ENCODE measurements around the gene CNTRL. TPM values are rescaled to one million over a fixed set of nuclear protein-coding genes. Genes with fewer than 3 reads are reported as not detected.

The CNTRL gene
- total RNA-seq, 1 experiment from 2014 or later, result 13.4 TPM

DNA sequence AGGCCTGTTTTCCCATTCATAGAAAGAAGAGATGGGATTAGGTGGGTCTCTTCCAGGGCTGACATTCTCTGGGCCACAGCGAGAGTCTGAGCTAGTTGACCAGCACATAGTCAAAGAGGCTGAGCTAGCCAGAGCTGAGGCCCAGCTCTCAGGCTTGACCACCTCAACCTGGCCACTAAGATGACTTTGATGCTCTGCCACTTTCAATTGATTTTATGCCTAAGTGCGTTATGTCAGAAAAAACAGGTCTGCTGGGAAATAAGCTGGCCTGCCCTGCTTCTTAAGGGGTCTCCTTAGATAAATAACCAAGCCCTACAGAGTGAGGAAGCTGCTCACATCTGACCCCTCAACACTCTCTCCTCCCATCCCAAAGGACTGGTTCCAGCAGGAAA is 146.9 kb downstream of the CNTRL start:
- H3K27me3 ChIP-seq (ENCODE audit: insufficient read depth, low read length), result no peaks in the 10 kb centered on the region
- H3K9me3 ChIP-seq (ENCODE audit: control insufficient read depth in 1 of 2, insufficient read depth in 1 of 2, low read depth in 1 of 2, low read length in 2 of 2), result no peaks in the 10 kb centered on the region
- no TSS peak for BruUV-seq (replicated peaks)
- no peak for TF ChIP-seq ZFX (IDR thresholded peaks at IDR 0.05)
- TF ChIP-seq, protein P1, sequence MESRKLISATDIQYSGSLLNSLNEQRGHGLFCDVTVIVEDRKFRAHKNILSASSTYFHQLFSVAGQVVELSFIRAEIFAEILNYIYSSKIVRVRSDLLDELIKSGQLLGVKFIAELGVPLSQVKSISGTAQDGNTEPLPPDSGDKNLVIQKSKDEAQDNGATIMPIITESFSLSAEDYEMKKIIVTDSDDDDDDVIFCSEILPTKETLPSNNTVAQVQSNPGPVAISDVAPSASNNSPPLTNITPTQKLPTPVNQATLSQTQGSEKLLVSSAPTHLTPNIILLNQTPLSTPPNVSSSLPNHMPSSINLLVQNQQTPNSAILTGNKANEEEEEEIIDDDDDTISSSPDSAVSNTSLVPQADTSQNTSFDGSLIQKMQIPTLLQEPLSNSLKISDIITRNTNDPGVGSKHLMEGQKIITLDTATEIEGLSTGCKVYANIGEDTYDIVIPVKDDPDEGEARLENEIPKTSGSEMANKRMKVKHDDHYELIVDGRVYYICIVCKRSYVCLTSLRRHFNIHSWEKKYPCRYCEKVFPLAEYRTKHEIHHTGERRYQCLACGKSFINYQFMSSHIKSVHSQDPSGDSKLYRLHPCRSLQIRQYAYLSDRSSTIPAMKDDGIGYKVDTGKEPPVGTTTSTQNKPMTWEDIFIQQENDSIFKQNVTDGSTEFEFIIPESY (IDR thresholded peaks at IDR 0.05; ENCODE audit: extremely low read depth, insufficient replicate concordance, low read length), result no peak
- POLR2A ChIA-PET, result no interaction called here
- ATAC-seq (no peak), DNase-seq (ENCODE audit: low read depth, low spot score) (no peak)
- no peaks in the 10 kb centered on the region for H3K9me2 ChIP-seq (ENCODE audit: insufficient read depth)
- no peak overlapping the region for H2AFZ ChIP-seq (ENCODE audit: low read depth, low read length, poor library complexity, severe bottlenecking)
- no peaks in the 10 kb centered on the region for H3K36me3 ChIP-seq (ENCODE audit: control insufficient read depth in 1 of 2, insufficient read depth in 2 of 2, low read length in 2 of 2)
- CTCF ChIA-PET, result no interaction called here
- intact Hi-C loops (cut with micrococcal nuclease), result no loop called here
- H3K4me2 ChIP-seq (ENCODE audit: low read length), result no peak overlapping the region
- peaks cover 0 to 14% of the 10 kb centered on the region in 2 experiments; a peak in 2 of 4 replicates for H3K4me1 ChIP-seq (ENCODE audit: control insufficient read depth in 1 of 2, insufficient read depth in 2 of 2, low read length in 2 of 2)
- H3K27ac ChIP-seq (ENCODE audit: low read depth, low read length), result no peak overlapping the region
- no peak overlapping the region for H3K4me3 ChIP-seq (replicated peaks in 1 of 2; ENCODE audit: low read depth in 1 of 2, low read length in 2 of 2)
- RAD21 ChIA-PET (ENCODE audit: low non-redundant PET in 1 of 2, low total read pairs in 2 of 2, uncharacterized antibody in 2 of 2, unreplicated experiment in 2 of 2), result no interaction called here
- no peak overlapping the region for H3K9ac ChIP-seq (ENCODE audit: low read length)
- H3K79me2 ChIP-seq (ENCODE audit: insufficient read depth, low read length), result no peaks in the 10 kb centered on the region
- no peaks in the 10 kb centered on the region for H4K20me1 ChIP-seq (ENCODE audit: insufficient read depth)

DNA sequence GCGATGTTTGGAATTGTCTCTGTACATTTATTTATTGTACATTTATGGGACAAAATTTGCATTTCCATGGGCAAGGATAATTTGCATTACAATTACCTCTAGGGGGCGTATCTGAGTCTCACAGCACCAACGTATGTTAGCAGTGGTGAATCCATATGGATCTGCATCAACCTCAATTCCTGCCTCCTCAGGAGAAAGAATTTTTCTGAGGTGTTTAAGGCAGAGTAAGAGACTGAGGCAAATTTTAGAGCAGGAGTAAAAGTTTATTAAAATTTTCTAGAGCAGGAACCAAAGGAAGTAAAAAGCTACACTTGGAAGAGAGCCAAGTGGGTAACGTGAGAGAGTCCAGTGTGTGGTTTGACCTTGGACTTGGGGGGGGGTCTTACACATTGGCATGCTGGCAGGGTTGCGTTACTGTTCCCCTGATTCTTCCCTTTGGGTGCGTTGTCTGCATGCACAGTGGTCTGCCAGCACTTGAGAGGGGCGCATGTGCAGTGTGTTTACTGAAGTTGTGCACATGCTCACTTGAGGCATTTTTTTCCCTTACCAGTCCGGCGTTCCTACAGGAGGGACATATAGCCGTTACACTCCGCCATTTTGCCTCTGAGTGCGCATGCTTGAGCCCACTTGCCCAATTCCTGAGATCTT is 147.9 kb downstream of the CNTRL start:
- no peak overlapping the region for H3K27ac ChIP-seq (ENCODE audit: low read depth, low read length)
- peak; percentile 54 for DNase-seq (ENCODE audit: low read depth, low spot score)
- no peaks in the 10 kb centered on the region for H4K20me1 ChIP-seq (ENCODE audit: insufficient read depth)
- ChIA-PET CTCF (interaction anchor here (0.6 to 1.3 kb wide), 6 partner anchors 9 to 177 kb away, joined by 3 to 6 read pairs (median 4); no protein-coding TSS in a partner anchor), RAD21 (ENCODE audit: low non-redundant PET in 1 of 2, low total read pairs in 2 of 2, uncharacterized antibody in 2 of 2, unreplicated experiment in 2 of 2) (no interaction called here), POLR2A (no interaction called here)
- intact Hi-C loops (cut with micrococcal nuclease), result no loop called here
- peak; percentile 83 for ATAC-seq
- no peak overlapping the region for H3K4me3 ChIP-seq (replicated peaks in 1 of 2; ENCODE audit: low read depth in 1 of 2, low read length in 2 of 2)
- BruUV-seq (replicated peaks), result no TSS peak
- peak overlapping the region; percentile 24 for H2AFZ ChIP-seq (ENCODE audit: low read depth, low read length, poor library complexity, severe bottlenecking)
- no peaks in the 10 kb centered on the region for H3K9me3 ChIP-seq (ENCODE audit: control insufficient read depth in 1 of 2, insufficient read depth in 1 of 2, low read depth in 1 of 2, low read length in 2 of 2)
- TF ChIP-seq, protein P2, sequence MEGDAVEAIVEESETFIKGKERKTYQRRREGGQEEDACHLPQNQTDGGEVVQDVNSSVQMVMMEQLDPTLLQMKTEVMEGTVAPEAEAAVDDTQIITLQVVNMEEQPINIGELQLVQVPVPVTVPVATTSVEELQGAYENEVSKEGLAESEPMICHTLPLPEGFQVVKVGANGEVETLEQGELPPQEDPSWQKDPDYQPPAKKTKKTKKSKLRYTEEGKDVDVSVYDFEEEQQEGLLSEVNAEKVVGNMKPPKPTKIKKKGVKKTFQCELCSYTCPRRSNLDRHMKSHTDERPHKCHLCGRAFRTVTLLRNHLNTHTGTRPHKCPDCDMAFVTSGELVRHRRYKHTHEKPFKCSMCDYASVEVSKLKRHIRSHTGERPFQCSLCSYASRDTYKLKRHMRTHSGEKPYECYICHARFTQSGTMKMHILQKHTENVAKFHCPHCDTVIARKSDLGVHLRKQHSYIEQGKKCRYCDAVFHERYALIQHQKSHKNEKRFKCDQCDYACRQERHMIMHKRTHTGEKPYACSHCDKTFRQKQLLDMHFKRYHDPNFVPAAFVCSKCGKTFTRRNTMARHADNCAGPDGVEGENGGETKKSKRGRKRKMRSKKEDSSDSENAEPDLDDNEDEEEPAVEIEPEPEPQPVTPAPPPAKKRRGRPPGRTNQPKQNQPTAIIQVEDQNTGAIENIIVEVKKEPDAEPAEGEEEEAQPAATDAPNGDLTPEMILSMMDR (IDR thresholded peaks at IDR 0.05 in 2 of 3, conservative IDR thresholded peaks at IDR 0.05 in 1 of 3; ENCODE audit: borderline replicate concordance in 1 of 3, insufficient read depth in 1 of 3, low read depth in 2 of 3, low read length in 2 of 3), result peak; percentile 65 to 93 (median 76); a peak in 5 of 6 replicates
- no peak for TF ChIP-seq EZH2phosphoT487 (IDR thresholded peaks at IDR 0.05; ENCODE audit: borderline replicate concordance)
- TF ChIP-seq, protein P3, sequence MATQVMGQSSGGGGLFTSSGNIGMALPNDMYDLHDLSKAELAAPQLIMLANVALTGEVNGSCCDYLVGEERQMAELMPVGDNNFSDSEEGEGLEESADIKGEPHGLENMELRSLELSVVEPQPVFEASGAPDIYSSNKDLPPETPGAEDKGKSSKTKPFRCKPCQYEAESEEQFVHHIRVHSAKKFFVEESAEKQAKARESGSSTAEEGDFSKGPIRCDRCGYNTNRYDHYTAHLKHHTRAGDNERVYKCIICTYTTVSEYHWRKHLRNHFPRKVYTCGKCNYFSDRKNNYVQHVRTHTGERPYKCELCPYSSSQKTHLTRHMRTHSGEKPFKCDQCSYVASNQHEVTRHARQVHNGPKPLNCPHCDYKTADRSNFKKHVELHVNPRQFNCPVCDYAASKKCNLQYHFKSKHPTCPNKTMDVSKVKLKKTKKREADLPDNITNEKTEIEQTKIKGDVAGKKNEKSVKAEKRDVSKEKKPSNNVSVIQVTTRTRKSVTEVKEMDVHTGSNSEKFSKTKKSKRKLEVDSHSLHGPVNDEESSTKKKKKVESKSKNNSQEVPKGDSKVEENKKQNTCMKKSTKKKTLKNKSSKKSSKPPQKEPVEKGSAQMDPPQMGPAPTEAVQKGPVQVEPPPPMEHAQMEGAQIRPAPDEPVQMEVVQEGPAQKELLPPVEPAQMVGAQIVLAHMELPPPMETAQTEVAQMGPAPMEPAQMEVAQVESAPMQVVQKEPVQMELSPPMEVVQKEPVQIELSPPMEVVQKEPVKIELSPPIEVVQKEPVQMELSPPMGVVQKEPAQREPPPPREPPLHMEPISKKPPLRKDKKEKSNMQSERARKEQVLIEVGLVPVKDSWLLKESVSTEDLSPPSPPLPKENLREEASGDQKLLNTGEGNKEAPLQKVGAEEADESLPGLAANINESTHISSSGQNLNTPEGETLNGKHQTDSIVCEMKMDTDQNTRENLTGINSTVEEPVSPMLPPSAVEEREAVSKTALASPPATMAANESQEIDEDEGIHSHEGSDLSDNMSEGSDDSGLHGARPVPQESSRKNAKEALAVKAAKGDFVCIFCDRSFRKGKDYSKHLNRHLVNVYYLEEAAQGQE (IDR thresholded peaks at IDR 0.05; ENCODE audit: low read depth), result no peak
- TF ChIP-seq RAD21 (IDR thresholded peaks at IDR 0.05; ENCODE audit: low read depth), result peak; percentile 74
- TF ChIP-seq CEBPB (IDR thresholded peaks at IDR 0.05; ENCODE audit: low read depth), result 0 out of 2 replicates have a peak, but pooled peaks have one; percentile 7
- TF ChIP-seq YY1 (IDR thresholded peaks at IDR 0.05; ENCODE audit: extremely low read depth, insufficient replicate concordance, low read depth, low read length), result peak; percentile 19
- H3K79me2 ChIP-seq (ENCODE audit: insufficient read depth, low read length), result no peaks in the 10 kb centered on the region
- H3K9me2 ChIP-seq (ENCODE audit: insufficient read depth), result no peaks in the 10 kb centered on the region
- H3K4me1 ChIP-seq (ENCODE audit: control insufficient read depth in 1 of 2, insufficient read depth in 2 of 2, low read length in 2 of 2), result peaks cover 0 to 14% of the 10 kb centered on the region in 2 experiments; a peak in 2 of 4 replicates
- H3K36me3 ChIP-seq (ENCODE audit: control insufficient read depth in 1 of 2, insufficient read depth in 2 of 2, low read length in 2 of 2), result no peaks in the 10 kb centered on the region
- H3K27me3 ChIP-seq (ENCODE audit: insufficient read depth, low read length), result no peaks in the 10 kb centered on the region
- no peak overlapping the region for H3K9ac ChIP-seq (ENCODE audit: low read length)
- H3K4me2 ChIP-seq (ENCODE audit: low read length), result peak overlapping the region; percentile 30
